Measurements from ENCODE around the gene ITLN1. TPM values are rescaled to one million over a fixed set of nuclear protein-coding genes. Genes with fewer than 3 reads are reported as not detected.
"Not testable (repeated sequence)": the region's sequence is repeated elsewhere in the genome, so short reads cannot be mapped to it uniquely, and the experiment has no call there.

The ITLN1 gene
- total and polyA plus RNA-seq, 4 donors = 0.86 to 110 (median 2.5) TPM

DNA sequence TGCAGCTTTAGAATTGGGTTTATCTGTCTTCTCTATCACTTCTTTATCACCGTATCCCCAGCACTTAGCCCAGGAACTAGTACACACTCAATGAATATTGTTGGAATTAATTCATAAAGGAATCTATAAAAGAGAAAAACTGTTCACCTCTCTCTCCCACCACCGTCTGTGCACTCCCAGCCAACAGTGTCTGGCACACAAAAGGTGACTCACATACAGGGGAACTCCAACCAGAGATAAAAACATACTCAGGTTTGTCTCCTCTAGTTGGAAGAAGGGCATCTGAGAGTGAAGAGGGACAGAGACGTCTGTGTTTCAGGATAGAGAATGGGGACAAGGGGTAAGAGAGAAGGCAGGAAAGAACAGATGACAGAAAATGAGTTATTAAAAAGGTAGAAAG is 10.0 kb downstream of the ITLN1 start:
- 69 to 86% methylated on average over 3 of the region's 3 CpGs for WGBS, 2 donors
- H3K9me3 ChIP-seq (ENCODE audit: control insufficient read depth in 4 of 4, insufficient read depth in 3 of 4, low read length in 3 of 4) = peaks cover 0 to 2% (median 0%) of the 10 kb centered on the region in 4 donors
- H3K27me3 ChIP-seq (ENCODE audit: control insufficient read depth in 3 of 3, insufficient read depth in 3 of 3, low read length in 2 of 3) = no peaks in the 10 kb centered on the region
- H3K36me3 ChIP-seq (ENCODE audit: control insufficient read depth in 4 of 4, insufficient read depth in 4 of 4, low read length in 4 of 4) = no peaks in the 10 kb centered on the region
- no peak for ATAC-seq (ENCODE audit: insufficient read depth, low FRiP score)
- no peak for DNase-seq
- H3K9ac ChIP-seq (ENCODE audit: insufficient read depth in 1 of 2, low read length in 2 of 2) = no peak overlapping the region
- H3K4me3 ChIP-seq = no peak overlapping the region
- H3K27ac ChIP-seq (ENCODE audit: low read depth in 1 of 2, low read length in 1 of 2) = no peak overlapping the region
- TF ChIP-seq, protein P1, sequence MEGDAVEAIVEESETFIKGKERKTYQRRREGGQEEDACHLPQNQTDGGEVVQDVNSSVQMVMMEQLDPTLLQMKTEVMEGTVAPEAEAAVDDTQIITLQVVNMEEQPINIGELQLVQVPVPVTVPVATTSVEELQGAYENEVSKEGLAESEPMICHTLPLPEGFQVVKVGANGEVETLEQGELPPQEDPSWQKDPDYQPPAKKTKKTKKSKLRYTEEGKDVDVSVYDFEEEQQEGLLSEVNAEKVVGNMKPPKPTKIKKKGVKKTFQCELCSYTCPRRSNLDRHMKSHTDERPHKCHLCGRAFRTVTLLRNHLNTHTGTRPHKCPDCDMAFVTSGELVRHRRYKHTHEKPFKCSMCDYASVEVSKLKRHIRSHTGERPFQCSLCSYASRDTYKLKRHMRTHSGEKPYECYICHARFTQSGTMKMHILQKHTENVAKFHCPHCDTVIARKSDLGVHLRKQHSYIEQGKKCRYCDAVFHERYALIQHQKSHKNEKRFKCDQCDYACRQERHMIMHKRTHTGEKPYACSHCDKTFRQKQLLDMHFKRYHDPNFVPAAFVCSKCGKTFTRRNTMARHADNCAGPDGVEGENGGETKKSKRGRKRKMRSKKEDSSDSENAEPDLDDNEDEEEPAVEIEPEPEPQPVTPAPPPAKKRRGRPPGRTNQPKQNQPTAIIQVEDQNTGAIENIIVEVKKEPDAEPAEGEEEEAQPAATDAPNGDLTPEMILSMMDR (IDR thresholded peaks at IDR 0.05; ENCODE audit: control extremely low read depth, extremely low read depth) = no peak
- no peaks in the 10 kb centered on the region for H3K4me1 ChIP-seq (ENCODE audit: control insufficient read depth in 5 of 5, insufficient read depth in 5 of 5, low read length in 5 of 5)

DNA sequence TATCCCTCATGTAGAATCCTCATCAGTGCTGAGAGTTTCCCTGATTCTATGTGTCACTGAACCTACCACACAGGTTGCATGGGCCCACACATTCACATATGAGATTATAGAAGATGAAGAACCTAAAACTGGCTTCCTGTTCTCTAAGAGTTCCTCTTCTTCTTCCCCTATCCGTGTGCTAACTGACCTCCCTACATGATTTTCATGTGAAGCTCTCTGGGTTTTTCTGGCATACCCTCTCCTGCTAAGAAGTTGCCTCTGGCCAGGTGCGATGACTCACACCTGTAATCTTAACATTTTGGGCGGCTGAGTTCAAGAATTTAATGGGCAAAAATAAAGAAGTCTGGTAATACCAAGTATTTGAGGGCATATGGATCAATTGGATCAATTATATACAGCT is 16.8 kb downstream of the ITLN1 start:
- Histone ChIP-seq H3K9ac (ENCODE audit: insufficient read depth in 1 of 2, low read length in 2 of 2) (no peak overlapping the region), H3K27me3 (ENCODE audit: control insufficient read depth in 3 of 3, insufficient read depth in 3 of 3, low read length in 2 of 3) (no peaks in the 10 kb centered on the region), H3K4me1 (ENCODE audit: control insufficient read depth in 5 of 5, insufficient read depth in 5 of 5, low read length in 5 of 5) (no peaks in the 10 kb centered on the region), H3K9me3 (ENCODE audit: control insufficient read depth in 4 of 4, insufficient read depth in 3 of 4, low read length in 3 of 4) (no peaks in the 10 kb centered on the region), H3K4me3 (no peak overlapping the region), H3K27ac (ENCODE audit: low read depth in 1 of 2, low read length in 1 of 2) (no peak overlapping the region), H3K36me3 (ENCODE audit: control insufficient read depth in 4 of 4, insufficient read depth in 4 of 4, low read length in 4 of 4) (no peaks in the 10 kb centered on the region)
- WGBS, 2 donors = 60 to 71% methylated on average over 3 of the region's 3 CpGs
- DNase-seq = no peak
- ATAC-seq (ENCODE audit: insufficient read depth, low FRiP score) = no peak
- TF ChIP-seq, protein P1 (IDR thresholded peaks at IDR 0.05; ENCODE audit: control extremely low read depth, extremely low read depth) = no peak

- not testable (repeated sequence) for H3K9me3 ChIP-seq (ENCODE audit: control insufficient read depth in 4 of 4, insufficient read depth in 3 of 4, low read length in 3 of 4); H3K9ac ChIP-seq (ENCODE audit: insufficient read depth in 1 of 2, low read length in 2 of 2); H3K4me1 ChIP-seq (ENCODE audit: control insufficient read depth in 5 of 5, insufficient read depth in 5 of 5, low read length in 5 of 5); H3K4me3 ChIP-seq; H3K27me3 ChIP-seq (ENCODE audit: control insufficient read depth in 3 of 3, insufficient read depth in 3 of 3, low read length in 2 of 3); H3K27ac ChIP-seq (ENCODE audit: low read depth in 1 of 2, low read length in 1 of 2); ATAC-seq (ENCODE audit: insufficient read depth, low FRiP score); H3K36me3 ChIP-seq (ENCODE audit: control insufficient read depth in 4 of 4, insufficient read depth in 4 of 4, low read length in 4 of 4); DNase-seq
- 39 to 42% methylated on average over 4 of the region's 4 CpGs for WGBS, 2 donors
Measured at GRCh38 chr1:160867651-160868050, 17.3 kb downstream of the ITLN1 start.

GRCh38 chr1:160866695-160867260 is 18.2 kb downstream of the ITLN1 start:
- DNase-seq = no peak
- H3K9me3 ChIP-seq (ENCODE audit: control insufficient read depth in 4 of 4, insufficient read depth in 3 of 4, low read length in 3 of 4) = no peaks in the 10 kb centered on the region
- H3K27ac ChIP-seq (ENCODE audit: low read depth in 1 of 2, low read length in 1 of 2) = no peak overlapping the region
- no peaks in the 10 kb centered on the region for H3K36me3 ChIP-seq (ENCODE audit: control insufficient read depth in 4 of 4, insufficient read depth in 4 of 4, low read length in 4 of 4)
- 64 to 79% methylated on average over 6 of the region's 6 CpGs for WGBS, 2 donors
- H3K27me3 ChIP-seq (ENCODE audit: control insufficient read depth in 3 of 3, insufficient read depth in 3 of 3, low read length in 2 of 3) = no peaks in the 10 kb centered on the region
- no peak for ATAC-seq (ENCODE audit: insufficient read depth, low FRiP score)
- TF ChIP-seq, protein P1 (IDR thresholded peaks at IDR 0.05; ENCODE audit: control extremely low read depth, extremely low read depth) = no peak
- no peak overlapping the region for H3K9ac ChIP-seq (ENCODE audit: insufficient read depth in 1 of 2, low read length in 2 of 2)
- H3K4me3 ChIP-seq = no peak overlapping the region
- no peaks in the 10 kb centered on the region for H3K4me1 ChIP-seq (ENCODE audit: control insufficient read depth in 5 of 5, insufficient read depth in 5 of 5, low read length in 5 of 5)
